ENCODE measurements around the gene TBC1D13.

TBC1D13 gene

GRCh38 chr9:128798896-128799295 is 11.8 kb downstream of the TBC1D13 start:
- no peak for TF ChIP-seq CTCF (conservative IDR thresholded peaks at IDR 0.05; ENCODE audit: low read length)
- DNase-seq (ENCODE audit: low read depth): no peak
- no peak overlapping the region for H3K4me3 ChIP-seq (ENCODE audit: low read length)

GRCh38 chr9:128800061-128800460 is 13.0 kb downstream of the TBC1D13 start:
- no peak overlapping the region for H3K4me3 ChIP-seq (ENCODE audit: low read length)
- no peak for DNase-seq (ENCODE audit: low read depth)
- TF ChIP-seq CTCF (conservative IDR thresholded peaks at IDR 0.05; ENCODE audit: low read length): no peak

GRCh38 chr9:128802482-128802881 is 15.4 kb downstream of the TBC1D13 start:
- TF ChIP-seq CTCF (conservative IDR thresholded peaks at IDR 0.05; ENCODE audit: low read length): no peak
- H3K4me3 ChIP-seq (ENCODE audit: low read length): no peak overlapping the region
- DNase-seq (ENCODE audit: low read depth): no peak

GRCh38 chr9:128805661-128806060 is 18.6 kb downstream of the TBC1D13 start:
- DNase-seq (ENCODE audit: low read depth): no peak
- H3K4me3 ChIP-seq (ENCODE audit: low read length): no peak overlapping the region
- no peak for TF ChIP-seq CTCF (conservative IDR thresholded peaks at IDR 0.05; ENCODE audit: low read length)

GRCh38 chr9:128807827-128808226 is 20.8 kb downstream of the TBC1D13 start:
- H3K4me3 ChIP-seq (ENCODE audit: low read length): no peak overlapping the region
- no peak for DNase-seq (ENCODE audit: low read depth)
- no peak for TF ChIP-seq CTCF (conservative IDR thresholded peaks at IDR 0.05; ENCODE audit: low read length)

GRCh38 chr9:128808543-128808942 is 21.5 kb downstream of the TBC1D13 start:
- TF ChIP-seq CTCF (conservative IDR thresholded peaks at IDR 0.05; ENCODE audit: low read length): no peak
- no peak overlapping the region for H3K4me3 ChIP-seq (ENCODE audit: low read length)
- DNase-seq (ENCODE audit: low read depth): no peak

- TF ChIP-seq CTCF (conservative IDR thresholded peaks at IDR 0.05; ENCODE audit: low read length): no peak
- no peak for DNase-seq (ENCODE audit: low read depth)
- H3K4me3 ChIP-seq (ENCODE audit: low read length): no peak overlapping the region
These were observed 22.1 kb downstream of the TBC1D13 start for GRCh38 chr9:128809036-128809599.

All from AG10803 (cell line).